ENCODE measurements around the gene KAT14.
"Not testable (repeated sequence)": the region's sequence is repeated elsewhere in the genome, so short reads cannot be mapped to it uniquely, and the experiment has no call there.

Gene KAT14

DNA sequence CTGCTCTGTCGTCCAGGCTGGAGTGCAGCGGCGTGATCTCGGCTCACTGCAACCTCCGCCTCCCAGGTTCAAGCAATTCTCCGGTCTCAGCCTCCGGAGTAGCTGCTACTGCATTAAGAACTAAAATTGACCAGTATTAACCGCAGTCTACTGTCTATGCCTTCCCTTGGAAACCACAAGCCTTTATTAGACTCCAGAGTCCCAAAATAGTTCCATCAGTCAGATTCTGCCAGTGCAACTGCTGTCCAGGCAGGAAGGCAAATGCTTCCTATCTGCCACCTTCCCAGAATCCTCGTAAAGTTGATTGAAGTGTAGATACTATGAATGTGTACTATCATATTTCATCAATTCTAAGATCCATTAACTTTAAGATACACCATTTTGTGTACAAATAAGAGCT is 16.7 kb downstream of the KAT14 start:
- DNase-seq (ENCODE audit: low read depth), result no peak

- no peak for DNase-seq (ENCODE audit: low read depth)
Measured at GRCh38 chr20:18156045-18156444, 18.4 kb downstream of the KAT14 start.

GRCh38 chr20:18164356-18164755 is 26.7 kb downstream of the KAT14 start:
- DNase-seq (ENCODE audit: low read depth), result no peak

DNA sequence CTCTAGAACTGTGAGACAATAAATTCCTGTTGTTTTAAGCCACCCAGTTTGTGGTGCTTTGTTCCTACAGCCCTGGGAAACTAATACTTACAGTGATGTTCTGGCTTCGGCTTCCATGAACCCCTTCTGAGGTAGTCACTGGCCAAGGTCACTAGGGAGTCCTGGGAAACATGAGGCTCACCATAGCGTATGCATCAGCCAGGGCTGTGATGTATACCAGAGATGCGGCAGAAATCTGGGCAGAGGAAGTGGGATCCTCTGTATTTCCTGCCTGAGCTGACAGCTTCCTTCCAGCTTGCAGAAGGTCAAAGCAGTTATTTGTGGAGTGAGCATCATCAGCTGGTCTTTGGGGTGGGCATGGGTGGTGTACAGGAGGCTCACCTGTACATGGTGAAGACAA is 27.9 kb downstream of the KAT14 start:
- DNase-seq (ENCODE audit: low read depth), result no peak

DNA sequence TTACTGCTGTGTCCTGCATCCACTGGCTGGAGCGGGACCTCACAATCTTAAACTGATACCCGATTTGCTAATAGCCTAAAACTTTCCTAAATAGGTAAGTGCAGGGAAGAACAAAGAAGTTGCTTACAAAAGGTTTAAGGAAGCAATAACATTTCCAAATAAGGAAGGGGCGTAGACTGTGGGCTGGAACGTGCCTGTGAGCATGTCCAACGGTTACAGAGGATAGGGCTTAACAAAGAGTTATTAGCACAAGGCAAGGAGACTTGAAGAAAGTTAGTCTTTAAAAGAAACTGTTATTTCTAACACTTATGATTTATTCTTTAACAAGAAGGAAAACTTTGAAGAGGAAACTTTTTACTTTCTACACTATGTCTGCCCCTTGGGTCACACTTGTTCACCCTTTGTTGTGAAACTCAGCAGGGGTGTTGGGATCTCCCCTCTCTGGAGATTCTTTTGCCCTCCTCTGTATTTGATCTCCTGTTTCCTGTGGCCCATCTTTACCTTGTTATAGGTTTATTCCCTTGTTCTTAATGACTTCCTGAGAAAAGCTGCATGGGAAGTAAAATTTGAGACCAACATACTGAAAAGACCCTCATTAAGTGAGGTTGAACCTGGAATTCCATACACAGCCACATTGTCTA is 28.7 kb downstream of the KAT14 start:
- DNase-seq (ENCODE audit: low read depth), result no peak

DNA sequence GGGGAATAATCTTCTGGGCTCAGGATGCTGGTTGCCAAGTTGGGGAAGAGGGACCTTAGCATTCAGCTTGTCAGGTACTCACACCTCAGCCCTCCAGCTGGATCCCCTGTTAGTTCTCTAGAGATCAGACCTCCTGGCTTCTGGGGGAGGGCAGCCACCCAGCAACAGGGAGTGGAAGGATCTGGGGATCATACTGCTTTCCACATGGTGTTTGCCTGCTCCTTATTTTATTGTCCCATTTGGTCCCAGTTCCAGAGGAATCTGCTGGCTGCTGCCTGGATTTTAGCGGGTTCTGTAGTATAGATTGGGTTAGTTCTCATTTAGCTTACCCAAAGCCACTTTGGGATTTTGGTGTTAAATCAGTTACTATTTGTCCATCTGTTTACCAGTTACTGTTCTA is 29.3 kb downstream of the KAT14 start:
- DNase-seq (ENCODE audit: low read depth), result no peak

- no peak for DNase-seq (ENCODE audit: low read depth)
Measured at GRCh38 chr20:18172379-18172778, 34.7 kb downstream of the KAT14 start.

- no peak for DNase-seq (ENCODE audit: low read depth)
Measured at GRCh38 chr20:18174906-18175683, 37.4 kb downstream of the KAT14 start.

DNA sequence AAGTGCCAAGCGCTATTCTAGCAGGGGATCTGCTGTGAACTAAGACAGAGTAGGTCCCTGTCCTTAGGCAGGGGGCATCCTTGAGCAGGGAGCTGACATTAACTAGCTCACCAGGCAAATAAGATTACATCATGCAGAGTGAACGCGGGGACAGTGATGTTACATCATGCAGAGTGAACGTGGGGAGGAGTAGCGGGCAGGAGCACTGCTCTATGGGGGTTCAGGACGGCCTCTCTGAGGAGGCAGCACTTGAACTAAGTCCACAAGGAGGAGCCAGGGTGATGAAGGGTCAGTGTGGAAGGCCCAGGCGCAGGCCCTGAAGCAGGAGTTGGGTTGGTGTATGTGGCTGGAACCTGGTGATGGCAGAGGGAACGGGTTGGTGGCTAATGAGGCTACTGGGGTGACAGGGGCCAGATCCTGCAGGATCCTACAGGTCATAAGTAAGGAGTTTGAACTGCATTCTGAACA is 38.7 kb downstream of the KAT14 start:
- no peak for DNase-seq (ENCODE audit: low read depth)

DNA sequence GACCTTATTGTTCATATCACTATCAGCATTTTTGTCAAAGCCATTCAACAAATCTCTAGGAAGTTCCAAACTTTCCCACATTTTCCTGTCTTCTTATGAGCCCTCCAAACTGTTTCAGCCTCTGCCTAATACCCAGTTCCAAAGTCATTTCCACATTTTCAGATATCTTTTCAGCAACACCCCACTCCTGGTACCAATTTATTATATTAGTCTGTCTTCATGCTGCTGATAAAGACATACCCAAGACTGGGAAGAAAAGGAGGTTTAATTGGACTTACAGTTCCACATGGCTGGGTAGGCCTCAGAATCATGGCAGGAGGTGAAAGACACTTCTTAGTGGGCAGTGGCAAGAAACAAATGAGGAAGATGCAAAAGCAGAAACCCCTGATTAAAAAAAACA is 42.7 kb downstream of the KAT14 start:
- not testable (repeated sequence) for DNase-seq (ENCODE audit: low read depth)

GRCh38 chr20:18180815-18181214 is 43.2 kb downstream of the KAT14 start:
- DNase-seq (ENCODE audit: low read depth), result no peak

- peak; percentile 12 for DNase-seq (ENCODE audit: low read depth)
Measured at GRCh38 chr20:18187020-18187419, 49.4 kb downstream of the KAT14 start.

GRCh38 chr20:18188434-18188833 is 50.8 kb downstream of the KAT14 start:
- DNase-seq (ENCODE audit: low read depth), result peak; percentile 42

- DNase-seq (ENCODE audit: low read depth), result no peak
Measured at GRCh38 chr20:18190338-18191233, 52.9 kb downstream of the KAT14 start.

GRCh38 chr20:18191306-18191705 is 53.6 kb downstream of the KAT14 start:
- DNase-seq (ENCODE audit: low read depth), result no peak

DNA sequence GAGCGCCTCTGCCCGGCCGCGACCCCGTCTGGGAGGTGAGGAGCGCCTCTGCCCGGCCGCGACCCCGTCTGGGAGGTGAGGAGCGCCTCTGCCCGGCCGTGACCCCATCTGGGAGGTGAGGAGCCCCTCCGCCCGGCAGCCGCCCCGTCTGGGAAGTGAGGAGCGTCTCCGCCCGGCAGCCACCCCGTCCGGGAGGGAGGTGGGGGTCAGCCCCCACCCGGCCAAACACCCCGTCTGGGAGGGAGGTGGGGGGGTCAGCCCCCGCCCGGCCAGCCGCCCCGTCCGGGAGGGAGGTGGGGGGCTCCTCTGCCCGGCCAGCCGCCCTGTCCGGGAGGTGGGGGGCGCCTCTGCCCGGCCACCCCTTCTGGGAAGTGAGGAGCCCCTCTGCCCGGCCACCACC is 56.8 kb downstream of the KAT14 start:
- not testable (repeated sequence) for DNase-seq (ENCODE audit: low read depth)

DNA sequence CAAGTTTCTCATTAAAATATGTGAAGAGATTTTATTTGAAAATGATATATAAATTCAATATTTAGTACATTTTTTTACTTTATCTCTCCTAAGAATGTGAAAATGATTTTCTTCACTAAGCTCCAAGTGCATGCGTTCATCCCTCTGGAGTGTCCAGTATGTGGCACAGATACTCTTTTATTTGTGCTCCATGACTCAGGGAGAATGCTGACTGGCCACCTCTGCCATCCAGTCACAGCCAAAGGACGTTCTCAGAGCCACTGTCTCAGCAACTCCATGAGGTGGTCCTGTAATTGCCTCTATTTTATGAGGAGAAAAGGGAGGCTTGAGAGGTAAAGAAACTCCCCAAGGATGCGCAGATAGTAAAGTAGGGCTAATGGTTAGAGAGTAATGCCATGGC is 58.3 kb downstream of the KAT14 start:
- DNase-seq (ENCODE audit: low read depth), result no peak

GRCh38 chr20:18197382-18198070 is 59.9 kb downstream of the KAT14 start:
- no peak for DNase-seq (ENCODE audit: low read depth)

- DNase-seq (ENCODE audit: low read depth), result no peak
Measured at GRCh38 chr20:18202966-18203365, 65.3 kb downstream of the KAT14 start.

GRCh38 chr20:18203700-18204099 is 66.0 kb downstream of the KAT14 start:
- DNase-seq (ENCODE audit: low read depth), result not testable (repeated sequence)

- no peak for DNase-seq (ENCODE audit: low read depth)
Measured at GRCh38 chr20:18213002-18213401, 75.3 kb downstream of the KAT14 start.

DNA sequence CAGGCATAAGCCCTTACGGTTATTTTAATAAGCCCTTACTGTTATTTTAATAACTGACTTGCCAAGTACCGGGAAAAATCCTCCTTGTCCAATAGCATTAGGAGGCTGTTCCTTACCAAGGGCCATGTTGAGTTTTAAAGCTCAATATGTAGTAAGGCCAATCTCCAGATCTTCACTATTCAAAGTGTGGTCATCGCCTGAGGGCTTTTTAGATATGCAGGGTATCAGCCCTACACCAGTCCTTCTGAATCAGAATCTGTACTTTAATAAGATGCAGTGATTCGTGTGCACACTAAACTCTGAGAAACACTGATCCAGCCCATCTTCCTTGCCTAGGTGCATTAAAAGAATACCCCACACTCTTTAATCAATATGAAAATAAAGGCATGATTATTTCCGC is 77.9 kb downstream of the KAT14 start:
- no peak for DNase-seq (ENCODE audit: low read depth)
